ENCODE measurements around the gene MIB2. TPM values are rescaled to one million over a fixed set of nuclear protein-coding genes. Genes with fewer than 3 reads are reported as not detected.
A peak's percentile ranks its signal among the peaks of the same experiment; 100 is the strongest.

MIB2 gene
- total RNA-seq, 2 experiments from 2014 or later = 58.3 to 59.4 TPM

- no peak for TF ChIP-seq CTCF (IDR thresholded peaks at IDR 0.05)
- ChIA-PET POLR2A (interaction anchor here (1.8 to 3.4 kb wide), 2 partner anchors 14 to 29 kb away, joined by 4 to 22 read pairs; partner anchors contain the start of gene MIB2), CTCF (no interaction called here)
- Histone ChIP-seq H3K9me3 (ENCODE audit: control insufficient read depth in 1 of 2, insufficient read depth in 1 of 2, low read length in 2 of 2) (no peaks in the 10 kb centered on the region), H3K4me3 (ENCODE audit: low read length) (no peak overlapping the region), H3K36me3 (ENCODE audit: insufficient read depth, low read length) (no peaks in the 10 kb centered on the region), H3K4me1 (ENCODE audit: insufficient read depth, low read length) (peaks cover 25% of the 10 kb centered on the region), H3K27ac (ENCODE audit: low read depth in 1 of 2, low read length in 2 of 2) (no peak overlapping the region), H3K27me3 (ENCODE audit: control insufficient read depth in 1 of 2, insufficient read depth in 2 of 2, low read length in 2 of 2) (peaks cover 0 to 4% of the 10 kb centered on the region in 2 experiments)
- DNase-seq (peak in 1 of 14 experiments; percentile 17), ATAC-seq (ENCODE audit: poor library complexity) (no peak)
- Mint-ChIP-seq H3K4me3 (peak overlapping the region; percentile 65), H3K36me3 (ENCODE audit: low read depth) (no peaks in the 10 kb centered on the region), H3K9me3 (no peaks in the 10 kb centered on the region), H3K27ac (no peak overlapping the region), H3K4me1 (ENCODE audit: low read depth) (peaks cover 8% of the 10 kb centered on the region), H3K27me3 (no peaks in the 10 kb centered on the region)
- intact Hi-C loops (cut with DNase I, micrococcal nuclease) = no loop called here
Measured at GRCh38 chr1:1600861-1601563, 14.3 kb upstream of the MIB2 start.

- H3K4me1 ChIP-seq (ENCODE audit: insufficient read depth, low read length) = peaks cover 28% of the 10 kb centered on the region
- no peak overlapping the region for H3K4me3 ChIP-seq (ENCODE audit: low read length)
- DNase-seq = peak in 1 of 14 experiments; percentile 16
- no peak for TF ChIP-seq CTCF (IDR thresholded peaks at IDR 0.05)
- H3K9me3 ChIP-seq (ENCODE audit: control insufficient read depth in 1 of 2, insufficient read depth in 1 of 2, low read length in 2 of 2) = no peaks in the 10 kb centered on the region
- no peak for ATAC-seq (ENCODE audit: poor library complexity)
- intact Hi-C loops (cut with DNase I, micrococcal nuclease) = no loop called here
- Mint-ChIP-seq H3K27ac (peak overlapping the region; percentile 20), H3K27me3 (no peaks in the 10 kb centered on the region), H3K4me1 (ENCODE audit: low read depth) (peaks cover 10% of the 10 kb centered on the region), H3K36me3 (ENCODE audit: low read depth) (no peaks in the 10 kb centered on the region), H3K4me3 (no peak overlapping the region), H3K9me3 (no peaks in the 10 kb centered on the region)
- no peak overlapping the region for H3K27ac ChIP-seq (ENCODE audit: low read depth in 1 of 2, low read length in 2 of 2)
- ChIA-PET CTCF (no interaction called here), POLR2A (interaction anchor here (1.8 to 3.4 kb wide), 2 partner anchors 13 to 28 kb away, joined by 4 to 22 read pairs; partner anchors contain the start of gene MIB2)
- peaks cover 0 to 4% of the 10 kb centered on the region in 2 experiments for H3K27me3 ChIP-seq (ENCODE audit: control insufficient read depth in 1 of 2, insufficient read depth in 2 of 2, low read length in 2 of 2)
- no peaks in the 10 kb centered on the region for H3K36me3 ChIP-seq (ENCODE audit: insufficient read depth, low read length)
Measured at GRCh38 chr1:1601564-1602303, 13.6 kb upstream of the MIB2 start.

- Mint-ChIP-seq H3K27ac (peak overlapping the region; percentile 20), H3K9me3 (no peaks in the 10 kb centered on the region), H3K4me3 (no peak overlapping the region), H3K36me3 (ENCODE audit: low read depth) (no peaks in the 10 kb centered on the region), H3K4me1 (ENCODE audit: low read depth) (peaks cover 17% of the 10 kb centered on the region), H3K27me3 (no peaks in the 10 kb centered on the region)
- ChIA-PET POLR2A (interaction anchor here (0.6 to 3.4 kb wide), 3 partner anchors 12 to 98 kb away, joined by 3 to 22 read pairs (median 6); partner anchors contain the start of gene MIB2), CTCF (interaction anchor here (1.6 kb wide), 1 partner anchor 28 kb away, joined by 4 read pairs; no protein-coding TSS in a partner anchor)
- H3K4me3 ChIP-seq (ENCODE audit: low read length) = no peak overlapping the region
- H3K36me3 ChIP-seq (ENCODE audit: insufficient read depth, low read length) = no peaks in the 10 kb centered on the region
- no peaks in the 10 kb centered on the region for H3K9me3 ChIP-seq (ENCODE audit: control insufficient read depth in 1 of 2, insufficient read depth in 1 of 2, low read length in 2 of 2)
- no peak for ATAC-seq (ENCODE audit: poor library complexity)
- peak in 1 of 14 experiments; percentile 20 for DNase-seq
- no peak for TF ChIP-seq CTCF (IDR thresholded peaks at IDR 0.05)
- intact Hi-C loops (cut with DNase I, micrococcal nuclease) = no loop called here
- H3K4me1 ChIP-seq (ENCODE audit: insufficient read depth, low read length) = peaks cover 35% of the 10 kb centered on the region
- H3K27ac ChIP-seq (ENCODE audit: low read depth in 1 of 2, low read length in 2 of 2) = no peak overlapping the region
- H3K27me3 ChIP-seq (ENCODE audit: control insufficient read depth in 1 of 2, insufficient read depth in 2 of 2, low read length in 2 of 2) = no peaks in the 10 kb centered on the region
Measured at GRCh38 chr1:1602304-1602967, 12.9 kb upstream of the MIB2 start.

Measured in CD4-positive, alpha-beta T cell (primary cell).